Cardiac muscle cell (in vitro differentiated cells and primary cell): ENCODE data around the gene IP6K3. TPM values are rescaled to one million over a fixed set of nuclear protein-coding genes. Genes with fewer than 3 reads are reported as not detected.

ENCODE experiments used
- DNase-seq, 2 donors: peaks; one replicate each; pipeline versions ENCODE4 v3.0.0 to v3.0.0-alpha.2; 2010 to 2017; ENCODE audit warnings: low read depth in 1 of 2, low spot score in 1 of 2
- H3K27ac ChIP-seq: fragments of 200-600 bp; sonication (generic); 2 replicates; pipeline ENCODE4 v1.5.1; 2016
- H3K27me3 ChIP-seq: fragments of 200-600 bp; sonication (generic); 2 replicates; pipeline ENCODE4 v1.6.0; 2016; ENCODE audit warnings: control low read depth
- H3K36me3 ChIP-seq: fragments of 200-600 bp; sonication (generic); 2 replicates; pipeline ENCODE4 v1.5.1; 2016; ENCODE audit warnings: control low read depth
- H3K4me1 ChIP-seq: fragments of 200-600 bp; sonication (generic); 2 replicates; pipeline ENCODE4 v1.8.1; 2017; ENCODE audit warnings: low read depth, mild to moderate bottlenecking, mixed run types
- H3K4me3 ChIP-seq: fragments of 200-600 bp; sonication (generic); 2 replicates; pipeline ENCODE4 v1.5.1; 2016; ENCODE audit warnings: mild to moderate bottlenecking
- H3K9me3 ChIP-seq: fragments of 200-600 bp; sonication (generic); 2 replicates; pipeline ENCODE4 v1.5.1; 2017; ENCODE audit warnings: low read depth, mild to moderate bottlenecking, control low read depth
- CTCF ChIP-seq: IDR thresholded peaks from 2 replicates; pipeline ENCODE4 v1.5.1; 2012; ENCODE audit warnings: low read depth, mild to moderate bottlenecking, low read length
- polyA plus RNA-seq: library from polyadenylated mRNA; unstranded; fragments of >200 nt; fragmentation: Nextera tagmentation; extraction: Ambion mirVana; gene quantifications from 2 replicates; pipeline ENCODE4 v1.2.1, GENCODE V29; 2016
- total RNA-seq: library from RNA; depleted of rRNA; stranded (reverse); fragments of >200 nt; gene quantifications from 2 replicates; pipeline ENCODE4 v1.2.3, GENCODE V29; 2016

The IP6K3 gene
- total and polyA plus RNA-seq, 2 experiments from 2014 or later: 2.9 to 5.0 TPM

GRCh38 chr6:33751771-33752645 lies 5.3 kb upstream of the IP6K3 start:
- Histone ChIP-seq H3K27ac (peak overlapping the region; percentile 77), H3K4me3 (no peak overlapping the region), H3K36me3 (no peaks in the 10 kb centered on the region), H3K9me3 (no peaks in the 10 kb centered on the region), H3K27me3 (no peaks in the 10 kb centered on the region), H3K4me1 (peaks cover 37% of the 10 kb centered on the region)
- TF ChIP-seq CTCF: no peak
- peak in 1 of 2 donors; percentile 44 for DNase-seq

- no peak overlapping the region for H3K27ac ChIP-seq
- DNase-seq: peak in 1 of 2 donors; percentile 76
- no peak for TF ChIP-seq CTCF
- no peak overlapping the region for H3K4me3 ChIP-seq
- peaks cover 53% of the 10 kb centered on the region for H3K4me1 ChIP-seq
- H3K27me3 ChIP-seq: no peaks in the 10 kb centered on the region
- no peaks in the 10 kb centered on the region for H3K9me3 ChIP-seq
- H3K36me3 ChIP-seq: no peaks in the 10 kb centered on the region
Observed at GRCh38 chr6:33750244-33750991, 3.7 kb upstream of the IP6K3 start.

- Histone ChIP-seq H3K4me1 (peaks cover 58% of the 10 kb centered on the region), H3K27ac (no peak overlapping the region), H3K27me3 (no peaks in the 10 kb centered on the region), H3K9me3 (no peaks in the 10 kb centered on the region), H3K36me3 (no peaks in the 10 kb centered on the region), H3K4me3 (no peak overlapping the region)
- TF ChIP-seq CTCF: no peak
- DNase-seq: no peak
Observed at GRCh38 chr6:33749401-33749800, 2.7 kb upstream of the IP6K3 start.

- Histone ChIP-seq H3K36me3 (no peaks in the 10 kb centered on the region), H3K27me3 (no peaks in the 10 kb centered on the region), H3K4me1 (peaks cover 58% of the 10 kb centered on the region), H3K9me3 (no peaks in the 10 kb centered on the region), H3K4me3 (no peak overlapping the region), H3K27ac (no peak overlapping the region)
- no peak for DNase-seq
- no peak for TF ChIP-seq CTCF
Observed at GRCh38 chr6:33748841-33749240, 2.1 kb upstream of the IP6K3 start.

GRCh38 chr6:33747823-33748222 lies 1.1 kb upstream of the IP6K3 start:
- Histone ChIP-seq H3K36me3 (no peaks in the 10 kb centered on the region), H3K9me3 (no peaks in the 10 kb centered on the region), H3K27ac (no peak overlapping the region), H3K27me3 (no peaks in the 10 kb centered on the region), H3K4me3 (no peak overlapping the region), H3K4me1 (peaks cover 58% of the 10 kb centered on the region)
- no peak for DNase-seq
- no peak for TF ChIP-seq CTCF
